Mammary epithelial cell (primary cell): ENCODE measurements around the gene TOP3B.

Experiments
- CTCF ChIP-seq, 2 donors: IDR thresholded peaks in 1 of 2; conservative IDR thresholded peaks in 1 of 2; 2 replicates each; pipeline ENCODE4 v1.5.1; 2011 to 2012; ENCODE audit warnings: inconsistent platforms in 2 of 2, low read length in 2 of 2, mild to moderate bottlenecking in 2 of 2, control low read depth in 1 of 2, low read depth in 1 of 2; ENCODE audit not compliant: insufficient read depth in 1 of 2; ENCODE audit errors: extremely low read depth in 1 of 2
- EZH2 ChIP-seq: IDR thresholded peaks from 2 replicates; pipeline ENCODE4 v1.6.1; 2012; ENCODE audit warnings: low read length, inconsistent platforms, borderline replicate concordance

DNA sequence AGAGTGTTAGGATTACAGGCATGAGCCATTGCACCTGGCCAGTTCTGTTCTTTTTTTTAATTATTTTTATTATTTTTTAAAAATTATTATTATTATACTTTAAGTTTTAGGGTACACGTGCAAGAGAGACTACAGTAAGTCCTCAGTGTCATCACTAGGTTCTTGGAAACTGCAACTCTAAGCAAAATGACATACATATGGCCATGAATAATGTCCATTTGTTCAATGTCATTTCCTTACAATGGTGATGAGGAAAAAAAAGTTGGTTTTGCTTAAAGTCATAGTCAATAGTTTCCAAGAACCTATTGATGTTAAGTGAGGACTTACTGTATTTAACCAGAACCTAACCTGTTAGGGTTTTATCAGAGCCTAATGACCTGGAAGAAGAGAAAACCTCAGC lies 29.4 kb upstream of the TOP3B start:
- TF ChIP-seq EZH2 (no peak), CTCF (conservative IDR thresholded peaks at IDR 0.05 in 1 of 2, IDR thresholded peaks at IDR 0.05 in 1 of 2; ENCODE audit: extremely low read depth in 1 of 2, insufficient read depth in 1 of 2, low read depth in 1 of 2, low read length in 2 of 2) (no peak)
